Activated CD8-positive, alpha-beta memory T cell treated with anti-CD3 and anti-CD28 coated beads, Interleukin-2, amount 50 U/mL, for 24 hours (primary cell): Measurements from ENCODE around the gene ARMH4.
"Not testable (repeated sequence)": the region's sequence is repeated elsewhere in the genome, so short reads cannot be mapped to it uniquely, and the experiment has no call there.

Experiments
- DNase-seq: peaks from one replicate; pipeline ENCODE4 v3.0.0-alpha.2; 2020; ENCODE audit errors: extremely low read depth

ARMH4 gene

GRCh38 chr14:58145936-58146335 lies 6.1 kb downstream of the ARMH4 start:
- DNase-seq, result no peak

GRCh38 chr14:58143106-58143505 lies 8.9 kb downstream of the ARMH4 start:
- DNase-seq, result no peak

GRCh38 chr14:58141893-58142292 lies 10.1 kb downstream of the ARMH4 start:
- DNase-seq, result no peak

GRCh38 chr14:58138714-58139482 lies 13.1 kb downstream of the ARMH4 start:
- DNase-seq, result no peak

GRCh38 chr14:58138031-58138713 lies 13.8 kb downstream of the ARMH4 start:
- no peak for DNase-seq

- DNase-seq, result no peak
Observed at GRCh38 chr14:58133739-58134138, 18.3 kb downstream of the ARMH4 start.

- DNase-seq, result no peak
Observed at GRCh38 chr14:58131386-58131785, 20.6 kb downstream of the ARMH4 start.

- no peak for DNase-seq
Observed at GRCh38 chr14:58130116-58130782, 21.8 kb downstream of the ARMH4 start.

GRCh38 chr14:58129208-58129607 lies 22.8 kb downstream of the ARMH4 start:
- DNase-seq, result no peak

- DNase-seq, result no peak
Observed at GRCh38 chr14:58128416-58128815, 23.6 kb downstream of the ARMH4 start.

GRCh38 chr14:58122546-58122945 lies 29.5 kb downstream of the ARMH4 start:
- DNase-seq, result not testable (repeated sequence)

GRCh38 chr14:58121530-58122186 lies 30.4 kb downstream of the ARMH4 start:
- no peak for DNase-seq

- no peak for DNase-seq
Observed at GRCh38 chr14:58119381-58119780, 32.6 kb downstream of the ARMH4 start.

GRCh38 chr14:58118097-58118815 lies 33.8 kb downstream of the ARMH4 start:
- no peak for DNase-seq

GRCh38 chr14:58109744-58110143 lies 42.3 kb downstream of the ARMH4 start:
- DNase-seq, result no peak

- no peak for DNase-seq
Observed at GRCh38 chr14:58108717-58109116, 43.3 kb downstream of the ARMH4 start.

GRCh38 chr14:58107947-58108552 lies 44.0 kb downstream of the ARMH4 start:
- DNase-seq, result no peak

GRCh38 chr14:58107041-58107440 lies 45.0 kb downstream of the ARMH4 start:
- DNase-seq, result no peak

- no peak for DNase-seq
Observed at GRCh38 chr14:58106446-58106845, 45.6 kb downstream of the ARMH4 start.

GRCh38 chr14:58104808-58105207 lies 47.2 kb downstream of the ARMH4 start:
- DNase-seq, result no peak

- DNase-seq, result no peak
Observed at GRCh38 chr14:58100735-58101368, 51.2 kb downstream of the ARMH4 start.
